GM12801 (cell line): ENCODE measurements around the gene VCAM1.

Experiments used
- TF ChIP-seq, protein P1 (sequence below): IDR thresholded peaks from one replicate; pipeline ENCODE4 v1.5.1; 2011; ENCODE audit warnings: control low read depth; ENCODE audit not compliant: insufficient read length; ENCODE audit errors: extremely low read depth

The VCAM1 gene

DNA sequence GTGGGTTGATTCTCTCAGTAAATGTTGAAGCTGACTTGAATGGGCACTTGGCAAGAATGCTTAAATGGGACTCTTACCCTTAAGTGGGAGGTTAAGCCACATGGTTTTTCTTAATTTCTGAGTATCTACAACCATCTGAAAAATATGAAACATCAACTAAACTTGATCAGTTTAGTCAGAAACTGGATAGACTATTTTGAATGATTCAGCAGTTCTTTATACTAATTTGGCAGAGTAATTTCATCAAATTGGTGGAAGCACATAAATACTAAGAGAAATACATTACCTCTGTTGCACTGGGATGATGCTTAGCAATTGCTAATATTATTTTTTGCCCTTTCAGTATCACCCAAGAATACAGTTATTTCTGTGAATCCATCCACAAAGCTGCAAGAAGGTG, 4.7 kb downstream of the VCAM1 start:
- TF ChIP-seq, protein P1, sequence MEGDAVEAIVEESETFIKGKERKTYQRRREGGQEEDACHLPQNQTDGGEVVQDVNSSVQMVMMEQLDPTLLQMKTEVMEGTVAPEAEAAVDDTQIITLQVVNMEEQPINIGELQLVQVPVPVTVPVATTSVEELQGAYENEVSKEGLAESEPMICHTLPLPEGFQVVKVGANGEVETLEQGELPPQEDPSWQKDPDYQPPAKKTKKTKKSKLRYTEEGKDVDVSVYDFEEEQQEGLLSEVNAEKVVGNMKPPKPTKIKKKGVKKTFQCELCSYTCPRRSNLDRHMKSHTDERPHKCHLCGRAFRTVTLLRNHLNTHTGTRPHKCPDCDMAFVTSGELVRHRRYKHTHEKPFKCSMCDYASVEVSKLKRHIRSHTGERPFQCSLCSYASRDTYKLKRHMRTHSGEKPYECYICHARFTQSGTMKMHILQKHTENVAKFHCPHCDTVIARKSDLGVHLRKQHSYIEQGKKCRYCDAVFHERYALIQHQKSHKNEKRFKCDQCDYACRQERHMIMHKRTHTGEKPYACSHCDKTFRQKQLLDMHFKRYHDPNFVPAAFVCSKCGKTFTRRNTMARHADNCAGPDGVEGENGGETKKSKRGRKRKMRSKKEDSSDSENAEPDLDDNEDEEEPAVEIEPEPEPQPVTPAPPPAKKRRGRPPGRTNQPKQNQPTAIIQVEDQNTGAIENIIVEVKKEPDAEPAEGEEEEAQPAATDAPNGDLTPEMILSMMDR: no peak

DNA sequence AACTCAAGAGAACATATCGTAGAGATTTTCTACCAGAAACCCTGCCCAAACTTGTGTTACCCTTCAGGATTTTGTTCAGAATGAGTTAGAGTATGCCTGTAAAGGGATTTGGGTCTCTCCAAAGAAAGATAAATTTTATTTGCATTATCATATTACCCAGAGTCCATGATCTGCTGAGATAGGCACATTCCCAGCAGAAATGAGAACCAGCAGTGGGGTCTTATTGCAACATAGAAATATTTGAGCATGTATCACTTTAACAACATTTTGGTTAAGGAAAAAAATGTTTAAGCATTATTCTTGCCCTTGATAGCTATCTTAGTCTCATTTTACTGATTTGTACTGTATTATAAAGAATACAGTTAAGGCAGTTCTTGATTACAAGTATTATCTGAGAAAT, 10.6 kb downstream of the VCAM1 start:
- TF ChIP-seq, protein P1: no peak

DNA sequence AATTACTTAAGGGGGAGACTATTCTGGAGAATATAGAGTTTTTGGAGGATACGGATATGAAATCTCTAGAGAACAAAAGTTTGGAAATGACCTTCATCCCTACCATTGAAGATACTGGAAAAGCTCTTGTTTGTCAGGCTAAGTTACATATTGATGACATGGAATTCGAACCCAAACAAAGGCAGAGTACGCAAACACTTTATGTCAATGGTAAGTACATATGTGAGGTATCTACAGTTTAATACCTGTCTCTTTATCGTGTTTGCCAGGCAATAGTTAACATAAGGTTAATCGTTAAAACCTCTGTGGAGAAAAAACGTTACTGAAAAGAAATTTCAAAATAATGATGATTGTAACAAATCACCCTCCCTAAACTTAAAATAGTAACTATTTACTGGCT, 11.8 kb downstream of the VCAM1 start:
- TF ChIP-seq, protein P1: no peak

DNA sequence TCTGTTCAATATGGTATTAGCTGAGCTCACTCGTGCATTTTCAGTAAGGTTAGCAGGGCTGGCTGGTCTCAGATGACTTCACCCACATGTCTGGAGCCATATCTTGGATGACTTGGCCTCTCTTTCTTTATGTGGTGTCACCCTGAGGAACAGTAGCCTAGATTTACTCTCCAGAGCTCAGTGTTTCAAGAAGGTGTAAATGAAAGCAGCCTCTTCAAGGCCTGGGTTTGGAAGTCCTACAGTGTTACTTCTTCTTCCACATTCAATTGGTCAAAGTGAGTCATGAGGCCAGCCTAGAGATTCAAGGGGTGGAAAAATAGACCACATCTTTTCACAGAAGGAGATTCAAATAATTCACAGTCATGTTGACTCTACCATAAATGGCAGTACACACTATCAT, 12.2 kb downstream of the VCAM1 start:
- TF ChIP-seq, protein P1: no peak

DNA sequence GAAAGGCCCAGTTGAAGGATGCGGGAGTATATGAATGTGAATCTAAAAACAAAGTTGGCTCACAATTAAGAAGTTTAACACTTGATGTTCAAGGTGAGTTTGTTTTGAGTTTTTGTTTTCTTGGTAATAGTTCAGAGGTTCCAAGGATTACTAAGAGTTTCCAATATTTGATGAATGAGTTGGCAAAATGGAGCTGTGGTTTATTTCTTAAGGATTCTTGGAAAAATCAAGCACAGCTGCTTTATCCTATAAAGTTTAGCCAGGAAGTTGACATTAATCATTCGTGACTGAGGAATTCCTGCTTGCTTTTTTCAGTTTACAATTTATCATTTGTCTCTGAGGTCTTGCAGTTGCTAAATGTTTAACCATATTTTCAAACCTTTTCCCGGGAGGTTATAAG, 15.1 kb downstream of the VCAM1 start:
- TF ChIP-seq, protein P1: no peak

DNA sequence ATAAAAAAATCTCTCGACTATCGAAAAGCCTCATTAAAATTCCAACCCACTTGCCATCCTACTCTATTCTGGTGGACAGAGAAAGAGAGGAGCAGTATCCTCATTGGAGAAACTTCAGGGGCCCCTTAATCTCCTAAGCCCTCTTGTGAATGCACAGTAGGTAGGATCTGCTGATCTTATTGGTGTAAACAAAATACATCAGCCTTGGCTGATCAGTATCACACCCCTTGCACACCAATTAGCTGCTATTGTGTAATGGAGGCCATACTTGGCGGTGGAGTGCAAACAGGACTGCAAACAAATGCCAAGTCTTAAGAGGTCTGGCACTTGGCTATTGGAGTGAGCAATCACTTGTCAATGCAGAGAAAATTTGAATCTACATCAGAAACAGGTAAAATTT, 15.7 kb downstream of the VCAM1 start:
- TF ChIP-seq, protein P1: no peak

DNA sequence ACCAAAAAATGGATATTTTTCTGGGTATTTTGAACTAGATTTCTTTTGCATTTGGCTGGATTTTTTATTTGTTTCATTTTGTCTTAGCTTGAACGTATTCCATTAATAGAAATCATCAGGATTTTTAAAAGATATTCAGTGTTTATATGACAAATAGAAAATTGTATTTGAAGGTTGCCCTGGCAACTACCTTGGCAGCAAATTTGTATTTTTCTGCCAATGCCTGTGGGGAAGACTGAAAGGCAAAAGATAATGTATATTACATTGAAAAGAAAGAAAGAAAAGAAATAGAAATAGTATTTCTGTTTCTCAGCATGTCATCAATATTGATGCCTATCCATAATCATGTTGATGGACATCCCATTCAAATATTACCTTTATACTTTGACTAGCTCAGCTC, 16.8 kb downstream of the VCAM1 start:
- TF ChIP-seq, protein P1: no peak

DNA sequence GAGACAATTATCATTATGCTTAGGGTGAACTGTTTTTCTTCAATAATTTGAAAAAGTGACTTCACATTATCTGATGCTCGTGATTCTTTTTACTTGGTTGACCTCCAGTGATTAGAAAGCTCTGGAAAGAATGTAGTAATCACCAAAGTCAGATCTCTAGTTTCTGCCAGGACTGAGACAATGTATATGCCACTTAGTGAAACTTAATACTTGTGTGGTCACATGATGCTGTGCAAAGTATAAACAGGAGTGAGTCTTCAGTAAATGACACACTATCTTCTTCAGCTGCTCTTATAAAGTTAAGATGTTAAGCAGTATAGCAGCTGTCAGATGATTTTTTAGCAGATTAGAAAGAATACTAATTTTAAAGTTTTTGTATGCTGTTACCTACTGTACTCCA, 17.2 kb downstream of the VCAM1 start:
- TF ChIP-seq, protein P1: no peak
